Liver (tissue), 9 donors: ENCODE data around the gene LRMDA. TPM values are rescaled to one million over a fixed set of nuclear protein-coding genes. Genes with fewer than 3 reads are reported as not detected.

Experiments used
- DNase-seq: peaks from one replicate; pipeline ENCODE4 v3.0.0-alpha.2; 2017; ENCODE audit warnings: low spot score
- H3K27ac ChIP-seq, 2 donors: one replicate each; pipeline ENCODE4 v1.7.0; 2013; ENCODE audit warnings: inconsistent platforms in 2 of 2, low read length in 2 of 2, control low read depth in 1 of 2, low read depth in 1 of 2, mild to moderate bottlenecking in 1 of 2
- H3K27me3 ChIP-seq, 4 donors: one replicate each; pipeline versions ENCODE4 v1.6.1 to v1.7.0; 2013; ENCODE audit warnings: low read length in 3 of 4, inconsistent platforms in 1 of 4, mild to moderate bottlenecking in 1 of 4, moderate library complexity in 1 of 4; ENCODE audit not compliant: control insufficient read depth in 4 of 4, insufficient read depth in 4 of 4
- H3K36me3 ChIP-seq, 4 donors: one replicate each; pipeline versions ENCODE4 v1.6.1 to v1.7.0; 2013; ENCODE audit warnings: low read length in 3 of 4, mild to moderate bottlenecking in 3 of 4, low read depth in 1 of 4, moderate library complexity in 1 of 4; ENCODE audit not compliant: control insufficient read depth in 4 of 4, insufficient read depth in 3 of 4
- H3K4me1 ChIP-seq, 4 donors: one replicate each; pipeline versions ENCODE4 v1.6.1 to v1.7.0; 2013; ENCODE audit warnings: low read length in 3 of 4, mild to moderate bottlenecking in 3 of 4, moderate library complexity in 1 of 4; ENCODE audit not compliant: control insufficient read depth in 4 of 4, insufficient read depth in 4 of 4
- H3K4me3 ChIP-seq, 3 donors: one replicate each; pipeline versions ENCODE4 v1.6.1 to v1.7.0; 2013; ENCODE audit warnings: low read length in 3 of 3, control low read depth in 1 of 3, low read depth in 1 of 3, mild to moderate bottlenecking in 1 of 3
- H3K9ac ChIP-seq, 2 donors: one replicate each; pipeline ENCODE4 v1.7.0; 2013; ENCODE audit warnings: low read length in 2 of 2, mild to moderate bottlenecking in 2 of 2, moderate library complexity in 2 of 2, control low read depth in 1 of 2, low read depth in 1 of 2
- H3K9me3 ChIP-seq, 4 donors: one replicate each; pipeline versions ENCODE4 v1.6.1 to v1.7.0; 2013; ENCODE audit warnings: low read length in 3 of 4; ENCODE audit not compliant: control insufficient read depth in 4 of 4
- ATF3 ChIP-seq: IDR thresholded peaks from 2 replicates; pipeline ENCODE4 v1.6.1; 2016; ENCODE audit warnings: antibody characterized with exemption
- CTCF ChIP-seq: fragments of 150-350 bp; IDR thresholded peaks from 2 replicates; pipeline ENCODE4 v1.5.1; 2017; ENCODE audit warnings: improper control_type of control experiment, low read depth, low read length; ENCODE audit not compliant: missing input control
- FOXA1 ChIP-seq: IDR thresholded peaks from 2 replicates; pipeline ENCODE4 v1.6.1; 2016; ENCODE audit warnings: antibody characterized with exemption
- GABPA ChIP-seq, 2 donors: IDR thresholded peaks in 1 of 2; conservative IDR thresholded peaks in 1 of 2; 2 replicates each; pipeline ENCODE4 v1.6.1; 2016; ENCODE audit warnings: antibody characterized with exemption in 2 of 2, mild to moderate bottlenecking in 1 of 2, moderate library complexity in 1 of 2
- HNF4A ChIP-seq, 2 donors: conservative IDR thresholded peaks; 2 replicates each; pipeline ENCODE4 v1.6.1; 2016; ENCODE audit warnings: antibody characterized with exemption in 2 of 2, mild to moderate bottlenecking in 2 of 2
- JUND ChIP-seq, 2 donors: IDR thresholded peaks; 2 replicates each; pipeline ENCODE4 v1.6.1; 2016; ENCODE audit warnings: antibody characterized with exemption in 2 of 2
- MAX ChIP-seq: IDR thresholded peaks from 2 replicates; pipeline ENCODE4 v1.6.1; 2016; ENCODE audit warnings: antibody characterized with exemption
- NR2F2 ChIP-seq: IDR thresholded peaks from 2 replicates; pipeline ENCODE4 v1.6.1; 2016; ENCODE audit warnings: antibody characterized with exemption
- RAD21 ChIP-seq, 2 donors: IDR thresholded peaks; 2 replicates each; pipeline ENCODE4 v1.6.1; 2016; ENCODE audit warnings: antibody characterized with exemption in 2 of 2, mild to moderate bottlenecking in 2 of 2
- REST ChIP-seq: IDR thresholded peaks from 2 replicates; pipeline ENCODE4 v1.6.1; 2016; ENCODE audit warnings: antibody characterized with exemption, mild to moderate bottlenecking
- SP1 ChIP-seq: IDR thresholded peaks from 2 replicates; pipeline ENCODE4 v1.6.1; 2018; ENCODE audit warnings: antibody characterized with exemption, mild to moderate bottlenecking
- TAF1 ChIP-seq: conservative IDR thresholded peaks from 2 replicates; pipeline ENCODE4 v1.6.1; 2016; ENCODE audit warnings: antibody characterized with exemption, mild to moderate bottlenecking
- YY1 ChIP-seq: IDR thresholded peaks from 2 replicates; pipeline ENCODE4 v1.6.1; 2016; ENCODE audit warnings: antibody characterized with exemption, mild to moderate bottlenecking
- ZBTB33 ChIP-seq: IDR thresholded peaks from 2 replicates; pipeline ENCODE4 v1.6.1; 2016; ENCODE audit warnings: antibody characterized with exemption
- WGBS: extraction: QIAGEN DNeasy Blood & Tissue Kit; methylation state at CpG from one replicate; pipeline ENCODE4 v1.1.7; 2013; 5-methylcytosine and 5-hydroxymethylcytosine counted together
- polyA plus RNA-seq, 2 donors: library from polyadenylated mRNA; stranded (reverse) in 1 of 2; unstranded in 1 of 2; fragments of 200-250 nt in 1 of 2; fragments of >200 nt in 1 of 2; fragmentation: Nextera tagmentation in 1 of 2; extraction: Ambion mirVana in 1 of 2; gene quantifications; one replicate each; pipeline versions ENCODE4 v1.2.1 to v1.2.3, GENCODE V29; 2013 to 2015
- total RNA-seq, 2 donors: library from RNA; depleted of rRNA; stranded (reverse); fragments of >200 nt; gene quantifications; one replicate each; pipeline ENCODE4 v1.2.3, GENCODE V29; 2014
- donor health status: healthy.
- donor health status: healthy.
- donor health status: healthy.
- donor health status: healthy.
- donor health status: healthy.

LRMDA gene
- total and polyA plus RNA-seq, 4 donors, result 7.9 to 15.8 (median 11.3) TPM

- DNase-seq, result no peak
- TF ChIP-seq HNF4A (conservative IDR thresholded peaks at IDR 0.05) (no peak), YY1 (no peak), TAF1 (no peak), RAD21 (IDR thresholded peaks at IDR 0.05) (no peak), SP1 (no peak), JUND (IDR thresholded peaks at IDR 0.05) (no peak), NR2F2 (no peak), REST (no peak), MAX (no peak), ZBTB33 (no peak), CTCF (no peak), ATF3 (no peak), GABPA (IDR thresholded peaks at IDR 0.05 in 1 of 2, conservative IDR thresholded peaks at IDR 0.05 in 1 of 2) (no peak), FOXA1 (no peak)
- no peak overlapping the region for H3K9ac ChIP-seq
- H3K4me1 ChIP-seq, result no peaks in the 10 kb centered on the region
- no peaks in the 10 kb centered on the region for H3K9me3 ChIP-seq
- 90% methylated on average over 13 of the region's 13 CpGs for WGBS
- no peak overlapping the region for H3K4me3 ChIP-seq
- no peaks in the 10 kb centered on the region for H3K36me3 ChIP-seq
- H3K27ac ChIP-seq, result no peak overlapping the region
- H3K27me3 ChIP-seq, result no peaks in the 10 kb centered on the region
Measured at GRCh38 chr10:76397181-76398042, 966.0 kb downstream of the LRMDA start.
